ENCODE results near the gene TM9SF3.

The TM9SF3 gene

DNA sequence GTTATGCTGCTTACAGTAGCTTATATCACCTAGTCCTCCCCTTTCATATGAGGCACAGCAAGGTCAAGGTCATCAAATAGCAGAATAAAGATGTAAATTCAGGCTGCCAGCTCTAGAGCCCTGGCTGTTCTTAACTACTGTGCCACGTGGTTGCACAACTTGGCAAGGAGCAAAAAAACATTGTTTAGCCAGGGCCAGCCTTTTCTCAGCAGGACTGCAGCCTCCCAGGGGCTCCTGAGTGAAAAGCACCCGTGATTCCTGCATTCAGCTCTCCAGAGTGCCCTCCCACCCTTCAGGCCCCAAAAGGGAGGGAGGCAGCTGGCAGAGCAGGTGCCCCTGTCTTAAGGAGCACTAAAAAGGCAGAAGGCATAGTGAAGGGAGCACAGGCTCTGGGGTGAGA is 31.8 kb upstream of the TM9SF3 start:
- Histone ChIP-seq H2AFZ (ENCODE audit: low read length) (no peak overlapping the region), H3K9ac (ENCODE audit: low read length) (no peak overlapping the region), H3F3A (ENCODE audit: insufficient read depth, low read length) (no peaks in the 10 kb centered on the region), H3K4me3 (ENCODE audit: low read depth, low read length, poor library complexity, severe bottlenecking) (no peak overlapping the region), H3K36me3 (ENCODE audit: insufficient read depth, low read length) (peaks cover 92% of the 10 kb centered on the region), H3K9me3 (ENCODE audit: low read length) (no peaks in the 10 kb centered on the region), H3K9me2 (ENCODE audit: low read depth, low read length) (no peaks in the 10 kb centered on the region), H3K4me2 (ENCODE audit: low read length) (no peak overlapping the region), H3K27ac (ENCODE audit: low read depth, low read length, poor library complexity, severe bottlenecking) (no peak overlapping the region), H3K79me2 (ENCODE audit: insufficient read depth, low read length) (no peaks in the 10 kb centered on the region), H4K20me1 (ENCODE audit: insufficient read depth, low read length) (no peaks in the 10 kb centered on the region), H3K27me3 (ENCODE audit: insufficient read depth, low read length) (no peaks in the 10 kb centered on the region), H3K4me1 (ENCODE audit: insufficient read depth, low read length, severe bottlenecking) (no peaks in the 10 kb centered on the region)
- TF ChIP-seq, protein P1, sequence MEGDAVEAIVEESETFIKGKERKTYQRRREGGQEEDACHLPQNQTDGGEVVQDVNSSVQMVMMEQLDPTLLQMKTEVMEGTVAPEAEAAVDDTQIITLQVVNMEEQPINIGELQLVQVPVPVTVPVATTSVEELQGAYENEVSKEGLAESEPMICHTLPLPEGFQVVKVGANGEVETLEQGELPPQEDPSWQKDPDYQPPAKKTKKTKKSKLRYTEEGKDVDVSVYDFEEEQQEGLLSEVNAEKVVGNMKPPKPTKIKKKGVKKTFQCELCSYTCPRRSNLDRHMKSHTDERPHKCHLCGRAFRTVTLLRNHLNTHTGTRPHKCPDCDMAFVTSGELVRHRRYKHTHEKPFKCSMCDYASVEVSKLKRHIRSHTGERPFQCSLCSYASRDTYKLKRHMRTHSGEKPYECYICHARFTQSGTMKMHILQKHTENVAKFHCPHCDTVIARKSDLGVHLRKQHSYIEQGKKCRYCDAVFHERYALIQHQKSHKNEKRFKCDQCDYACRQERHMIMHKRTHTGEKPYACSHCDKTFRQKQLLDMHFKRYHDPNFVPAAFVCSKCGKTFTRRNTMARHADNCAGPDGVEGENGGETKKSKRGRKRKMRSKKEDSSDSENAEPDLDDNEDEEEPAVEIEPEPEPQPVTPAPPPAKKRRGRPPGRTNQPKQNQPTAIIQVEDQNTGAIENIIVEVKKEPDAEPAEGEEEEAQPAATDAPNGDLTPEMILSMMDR (IDR thresholded peaks at IDR 0.05; ENCODE audit: low read length), result no peak
- no peak for TF ChIP-seq EZH2 (IDR thresholded peaks at IDR 0.05; ENCODE audit: borderline replicate concordance, low read length)

DNA sequence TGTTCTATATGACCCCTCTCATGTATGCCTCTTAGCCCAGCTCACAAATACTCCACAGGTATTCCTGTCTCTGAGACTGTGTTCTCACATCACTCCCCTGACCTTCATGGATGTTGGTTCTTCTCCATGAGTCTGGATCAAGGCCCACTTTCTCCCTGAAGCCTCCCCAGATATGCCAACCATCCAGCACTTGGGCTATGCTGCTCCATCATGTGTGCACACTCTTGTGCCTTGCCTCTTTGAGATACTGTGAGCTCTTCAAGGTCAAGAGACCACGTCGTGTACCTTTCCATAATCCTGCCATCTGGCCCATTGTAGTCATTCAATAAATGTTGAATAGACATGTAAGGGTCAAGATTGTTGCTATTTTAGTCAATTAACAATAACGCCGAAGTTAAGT is 30.1 kb upstream of the TM9SF3 start:
- Histone ChIP-seq H3K79me2 (ENCODE audit: insufficient read depth, low read length) (no peaks in the 10 kb centered on the region), H3K4me1 (ENCODE audit: insufficient read depth, low read length, severe bottlenecking) (no peaks in the 10 kb centered on the region), H3K4me2 (ENCODE audit: low read length) (no peak overlapping the region), H3K9me3 (ENCODE audit: low read length) (no peaks in the 10 kb centered on the region), H3K27ac (ENCODE audit: low read depth, low read length, poor library complexity, severe bottlenecking) (no peak overlapping the region), H3F3A (ENCODE audit: insufficient read depth, low read length) (no peaks in the 10 kb centered on the region), H3K36me3 (ENCODE audit: insufficient read depth, low read length) (peaks cover 83% of the 10 kb centered on the region), H3K9ac (ENCODE audit: low read length) (no peak overlapping the region), H4K20me1 (ENCODE audit: insufficient read depth, low read length) (no peaks in the 10 kb centered on the region), H2AFZ (ENCODE audit: low read length) (no peak overlapping the region), H3K4me3 (ENCODE audit: low read depth, low read length, poor library complexity, severe bottlenecking) (no peak overlapping the region), H3K27me3 (ENCODE audit: insufficient read depth, low read length) (no peaks in the 10 kb centered on the region), H3K9me2 (ENCODE audit: low read depth, low read length) (no peaks in the 10 kb centered on the region)
- TF ChIP-seq, protein P1 (IDR thresholded peaks at IDR 0.05; ENCODE audit: low read length), result no peak
- no peak for TF ChIP-seq EZH2 (IDR thresholded peaks at IDR 0.05; ENCODE audit: borderline replicate concordance, low read length)

DNA sequence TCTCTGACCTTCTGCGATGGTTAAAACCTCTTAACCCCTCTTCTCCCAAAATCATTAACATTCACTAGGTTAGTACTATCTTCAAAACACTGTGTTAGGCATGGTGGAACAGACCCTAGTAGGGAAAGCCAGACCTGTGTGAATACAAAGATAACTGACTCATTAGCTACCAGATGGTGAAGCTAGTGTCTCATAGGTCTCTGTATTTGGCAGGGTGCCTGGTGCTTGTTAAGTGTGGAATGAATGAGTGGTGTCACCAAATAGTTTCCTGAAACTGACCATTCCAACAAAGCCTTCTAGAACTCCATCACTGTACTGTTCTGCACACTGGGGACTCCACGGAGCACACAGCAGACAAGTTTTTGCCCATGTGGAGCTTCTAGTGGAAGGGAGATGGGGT is 27.7 kb upstream of the TM9SF3 start:
- peaks cover 67% of the 10 kb centered on the region for H3K36me3 ChIP-seq (ENCODE audit: insufficient read depth, low read length)
- TF ChIP-seq, protein P1 (IDR thresholded peaks at IDR 0.05; ENCODE audit: low read length), result no peak
- no peak for TF ChIP-seq EZH2 (IDR thresholded peaks at IDR 0.05; ENCODE audit: borderline replicate concordance, low read length)
- H3K9ac ChIP-seq (ENCODE audit: low read length), result no peak overlapping the region
- no peaks in the 10 kb centered on the region for H4K20me1 ChIP-seq (ENCODE audit: insufficient read depth, low read length)
- H3K27ac ChIP-seq (ENCODE audit: low read depth, low read length, poor library complexity, severe bottlenecking), result no peak overlapping the region
- no peaks in the 10 kb centered on the region for H3K79me2 ChIP-seq (ENCODE audit: insufficient read depth, low read length)
- H3K9me3 ChIP-seq (ENCODE audit: low read length), result no peaks in the 10 kb centered on the region
- no peak overlapping the region for H2AFZ ChIP-seq (ENCODE audit: low read length)
- H3K4me2 ChIP-seq (ENCODE audit: low read length), result no peak overlapping the region
- H3F3A ChIP-seq (ENCODE audit: insufficient read depth, low read length), result no peaks in the 10 kb centered on the region
- no peaks in the 10 kb centered on the region for H3K4me1 ChIP-seq (ENCODE audit: insufficient read depth, low read length, severe bottlenecking)
- no peaks in the 10 kb centered on the region for H3K27me3 ChIP-seq (ENCODE audit: insufficient read depth, low read length)
- H3K9me2 ChIP-seq (ENCODE audit: low read depth, low read length), result no peaks in the 10 kb centered on the region
- no peak overlapping the region for H3K4me3 ChIP-seq (ENCODE audit: low read depth, low read length, poor library complexity, severe bottlenecking)
